Tibial artery (tissue), 4 donors: Measurements from ENCODE around the gene IL12RB2.
A peak's percentile ranks its signal among the peaks of the same experiment; 100 is the strongest.

Experiments
- DNase-seq, 2 donors: peaks; one replicate each; pipeline ENCODE4 v3.0.0-alpha.2; 2019
- H3K27ac ChIP-seq, 2 donors: fragments of 200-600 bp; sonication (generic) in 1 of 2; 1 replicate in 1 of 2; 2 replicates in 1 of 2; pipeline ENCODE4 v1.5.1; 2018 to 2019; ENCODE audit warnings: mild to moderate bottlenecking in 1 of 2
- H3K27me3 ChIP-seq, 2 donors: fragments of 200-600 bp; sonication (generic) in 1 of 2; one replicate each; pipeline versions ENCODE4 v1.5.1 to v1.6.0; 2016 to 2019
- H3K36me3 ChIP-seq, 3 donors: fragments of 200-600 bp; sonication (generic) in 2 of 3; one replicate each; pipeline ENCODE4 v1.5.1; 2016 to 2019; ENCODE audit warnings: mild to moderate bottlenecking in 2 of 3
- H3K4me1 ChIP-seq, 4 donors: fragments of 200-600 bp; sonication (generic) in 2 of 4; 1 replicate in 3 of 4; 2 replicates in 1 of 4; pipeline ENCODE4 v1.5.1; 2016 to 2019
- H3K4me3 ChIP-seq, 2 donors: fragments of 200-600 bp; sonication (generic) in 1 of 2; 1 replicate in 1 of 2; 2 replicates in 1 of 2; pipeline ENCODE4 v1.5.1; 2018 to 2019; ENCODE audit warnings: mild to moderate bottlenecking in 2 of 2
- H3K9me3 ChIP-seq, 3 donors: fragments of 200-600 bp; sonication (generic) in 1 of 3; one replicate each; pipeline ENCODE4 v1.5.1; 2016 to 2019
- CTCF ChIP-seq, 2 experiments: fragments of 200-600 bp in 1 of 2; fragments of 450-650 bp in 1 of 2; IDR thresholded peaks; one replicate each; pipeline ENCODE4 v1.5.1; 2017 to 2019; ENCODE audit warnings: antibody characterized with exemption in 2 of 2, mild to moderate bottlenecking in 1 of 2, moderate library complexity in 1 of 2
- intact Hi-C: fragments of 100-400 bp; cut with DNase I; formaldehyde crosslinking; loops from one replicate; pipeline ENCODE4 v1.15.0; 2023; ENCODE audit warnings: low total_unique reads

IL12RB2 gene

GRCh38 chr1:67429528-67430357, 122.1 kb downstream of the IL12RB2 start:
- H3K9me3 ChIP-seq: no peaks in the 10 kb centered on the region
- intact Hi-C loops: loop anchor here (10.0 kb wide), 1 partner anchor 65 kb away; no protein-coding TSS in a partner anchor
- peaks cover 11 to 15% (median 12%) of the 10 kb centered on the region in 3 donors for H3K36me3 ChIP-seq
- no peak for TF ChIP-seq CTCF (IDR thresholded peaks at IDR 0.05)
- peak overlapping the region; percentile 81 to 84 for H3K4me3 ChIP-seq
- H3K27me3 ChIP-seq: no peaks in the 10 kb centered on the region
- peak overlapping the region; percentile 94 to 98 for H3K27ac ChIP-seq
- H3K4me1 ChIP-seq: peaks cover 0 to 59% (median 23%) of the 10 kb centered on the region in 4 donors
- DNase-seq: peak; percentile 26 to 67

- peaks cover 0 to 56% (median 22%) of the 10 kb centered on the region in 4 donors for H3K4me1 ChIP-seq
- TF ChIP-seq CTCF (IDR thresholded peaks at IDR 0.05): peak in 1 of 2 experiments; percentile 14
- H3K27me3 ChIP-seq: no peaks in the 10 kb centered on the region
- H3K4me3 ChIP-seq: peak within 1 kb of the TSS; percentile 81 to 84
- peaks cover 5 to 6% (median 6%) of the 10 kb centered on the region in 3 donors for H3K36me3 ChIP-seq
- intact Hi-C loops: no loop called here
- peak; percentile 97 for DNase-seq
- peak within 1 kb of the TSS; percentile 94 to 98 for H3K27ac ChIP-seq
- H3K9me3 ChIP-seq: no peaks in the 10 kb centered on the region
Measured at GRCh38 chr1:67430358-67431155, 122.9 kb downstream of the IL12RB2 start, which contains the start of gene SERBP1. Gene SERBP1, minus strand, starts transcription at chr1:67430402. Its CDS starts 102 bp downstream, at chr1:67430300.

- TF ChIP-seq CTCF (IDR thresholded peaks at IDR 0.05): no peak
- peak overlapping the region; percentile 94 to 98 for H3K27ac ChIP-seq
- H3K27me3 ChIP-seq: no peaks in the 10 kb centered on the region
- DNase-seq: no peak
- intact Hi-C loops: no loop called here
- peak overlapping the region; percentile 81 to 84 for H3K4me3 ChIP-seq
- H3K4me1 ChIP-seq: peaks cover 0 to 50% (median 18%) of the 10 kb centered on the region in 4 donors
- no peaks in the 10 kb centered on the region for H3K9me3 ChIP-seq
- H3K36me3 ChIP-seq: no peaks in the 10 kb centered on the region
Measured at GRCh38 chr1:67431156-67431765, 123.6 kb downstream of the IL12RB2 start.

- peak overlapping the region; percentile 81 to 84 for H3K4me3 ChIP-seq
- H3K36me3 ChIP-seq: no peaks in the 10 kb centered on the region
- TF ChIP-seq CTCF (IDR thresholded peaks at IDR 0.05): no peak
- H3K27me3 ChIP-seq: no peaks in the 10 kb centered on the region
- H3K9me3 ChIP-seq: no peaks in the 10 kb centered on the region
- peaks cover 0 to 43% (median 15%) of the 10 kb centered on the region in 4 donors for H3K4me1 ChIP-seq
- intact Hi-C loops: no loop called here
- no peak for DNase-seq
- H3K27ac ChIP-seq: peak overlapping the region; percentile 94 to 98
Measured at GRCh38 chr1:67431869-67432578, 124.4 kb downstream of the IL12RB2 start.

- Histone ChIP-seq H3K4me1 (peaks cover 0 to 36% (median 12%) of the 10 kb centered on the region in 4 donors), H3K36me3 (no peaks in the 10 kb centered on the region), H3K27ac (peak overlapping the region in 1 of 2 donors; percentile 98), H3K9me3 (no peaks in the 10 kb centered on the region), H3K4me3 (no peak overlapping the region), H3K27me3 (no peaks in the 10 kb centered on the region)
- intact Hi-C loops: no loop called here
- no peak for DNase-seq
- TF ChIP-seq CTCF (IDR thresholded peaks at IDR 0.05): no peak
Measured at GRCh38 chr1:67432745-67433144, 125.1 kb downstream of the IL12RB2 start.
